Adipose tissue (tissue), 3 donors: ENCODE measurements around the gene SUPT3H. TPM values are rescaled to one million over a fixed set of nuclear protein-coding genes. Genes with fewer than 3 reads are reported as not detected.

ENCODE experiments used
- H3K27ac ChIP-seq: one replicate; pipeline ENCODE4 v1.5.1; 2013; ENCODE audit warnings: low read depth, low read length
- WGBS, 3 donors: extraction: QIAGEN DNeasy Blood & Tissue Kit; methylation state at CpG; one replicate each; pipeline ENCODE4 v1.1.7; 2013; 5-methylcytosine and 5-hydroxymethylcytosine counted together
- polyA plus RNA-seq, 3 donors: library from polyadenylated mRNA; stranded (reverse); fragments of 200-250 nt; gene quantifications; one replicate each; pipeline ENCODE4 v1.2.3, GENCODE V29; 2013
- donor health status: healthy with polysubstance abuse.
- donor health status: Bipolar disorder and iron deficiency.
- donor health status: healthy.

Gene SUPT3H
- polyA plus RNA-seq, 3 donors, result 4.5 to 7.4 (median 6.6) TPM

DNA sequence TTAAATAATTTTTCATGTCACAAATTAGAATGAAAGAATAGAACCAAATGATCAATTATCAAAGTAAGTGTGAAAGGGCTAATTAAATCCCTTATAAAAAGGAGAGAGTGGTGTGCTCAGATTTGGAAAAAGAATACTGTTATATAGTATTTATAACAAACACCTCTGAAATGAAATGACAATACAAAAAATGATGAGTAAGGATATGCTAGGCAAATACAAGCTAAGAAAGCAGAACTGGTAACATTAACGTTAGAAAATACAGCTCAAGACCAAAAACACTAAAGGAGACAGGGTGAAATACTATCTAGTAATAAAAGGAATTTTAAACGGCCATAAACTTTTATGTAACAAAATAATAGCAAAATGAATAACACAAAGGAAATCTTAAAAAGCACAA, 373.8 kb downstream of the SUPT3H start:
- no peak overlapping the region for H3K27ac ChIP-seq
- WGBS, 3 donors, result 36 to 44% (median 43%) methylated on average over 2 of the region's 2 CpGs

DNA sequence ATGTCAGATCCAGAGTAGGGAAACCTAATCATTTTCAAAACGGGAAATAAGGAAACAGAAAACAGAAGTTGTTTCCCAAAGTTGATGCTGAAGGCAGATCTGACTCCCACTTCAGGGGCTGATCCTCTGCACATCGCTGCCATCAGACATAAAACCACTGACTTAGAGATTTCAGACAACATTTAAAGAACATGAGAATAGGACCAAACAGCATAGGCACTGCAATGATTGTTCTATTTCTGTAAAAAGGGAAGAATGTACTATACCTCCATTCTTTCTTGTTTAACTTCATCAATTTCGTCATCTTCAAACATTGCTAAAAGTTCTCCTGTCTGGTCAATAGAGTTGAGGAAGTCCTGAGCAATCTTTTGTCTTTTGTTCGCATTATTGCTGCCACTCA, 374.3 kb downstream of the SUPT3H start:
- no peak overlapping the region for H3K27ac ChIP-seq
- WGBS, 3 donors, result 55 to 88% (median 64%) methylated on average over 4 of the region's 4 CpGs

DNA sequence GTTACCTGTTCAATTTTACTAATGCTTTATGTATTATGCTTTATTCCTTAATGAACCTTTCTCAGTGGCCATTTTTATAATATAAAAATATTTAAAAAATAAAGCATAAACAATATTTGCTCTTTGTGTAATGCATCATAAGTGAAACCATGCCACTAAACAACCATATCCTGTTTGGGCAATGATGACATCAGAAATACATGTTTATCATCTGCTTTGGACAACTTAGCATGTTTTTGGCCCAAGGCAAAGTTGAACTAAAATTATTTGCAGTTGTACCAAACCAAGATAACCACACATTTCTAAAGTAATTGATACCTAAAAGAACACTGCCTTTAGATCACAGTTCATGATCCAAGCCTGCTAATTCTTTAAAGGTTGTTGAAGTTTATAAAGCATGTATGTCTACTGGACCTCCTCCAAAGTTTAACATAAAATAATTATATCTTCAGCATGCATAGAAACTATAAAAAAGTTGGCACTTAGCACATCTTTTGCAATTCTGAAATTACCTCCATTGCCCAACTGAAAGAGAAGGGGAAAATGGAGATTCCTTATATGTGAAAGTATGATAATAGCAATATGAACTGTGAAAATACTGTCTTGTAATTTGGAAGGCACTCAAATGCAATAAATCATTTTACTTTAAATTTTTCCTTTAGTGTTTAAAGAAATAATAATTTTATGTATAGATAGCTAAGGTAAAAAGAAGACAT, 375.2 kb downstream of the SUPT3H start:
- H3K27ac ChIP-seq, result no peak overlapping the region

DNA sequence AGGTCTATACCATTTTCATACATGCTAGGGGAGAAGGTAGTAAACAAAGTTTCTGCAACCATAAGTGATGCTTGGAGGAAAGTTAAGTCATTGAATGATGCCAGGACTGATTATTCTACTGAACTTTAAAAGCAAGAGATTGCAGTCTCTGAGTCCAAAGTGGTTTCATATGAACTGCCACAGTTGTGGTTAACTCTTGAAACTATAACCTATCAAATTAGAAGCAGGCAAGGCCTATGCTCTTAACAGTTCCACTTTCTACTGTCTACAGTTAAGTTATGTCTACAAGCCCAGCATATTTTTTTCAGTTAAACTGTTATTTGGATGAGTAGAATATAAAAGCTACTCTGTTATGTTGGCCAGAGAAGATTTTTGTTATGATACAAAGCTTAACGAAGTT, 376.1 kb downstream of the SUPT3H start:
- H3K27ac ChIP-seq, result no peak overlapping the region
- 86 to 91% (median 91%) methylated on average over 1 of the region's 1 CpG for WGBS, 3 donors

DNA sequence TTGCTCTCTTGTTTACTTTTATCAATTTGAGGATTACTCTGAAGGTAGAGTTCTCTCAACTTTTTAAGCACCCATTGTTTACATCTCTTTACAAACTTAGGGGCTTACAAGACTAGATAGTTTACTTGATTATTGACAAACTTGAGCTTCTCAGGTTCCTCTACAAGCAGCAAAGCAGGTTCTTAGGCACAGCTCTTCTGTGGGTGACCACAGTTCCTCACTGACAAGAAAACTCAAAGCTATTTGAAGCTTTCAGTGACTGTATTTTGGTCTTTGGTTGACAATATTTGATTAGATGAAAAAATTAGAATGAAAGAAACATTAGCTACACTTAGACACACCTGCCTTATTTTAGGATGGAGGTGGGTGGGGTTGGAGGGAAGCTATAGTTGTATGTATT, 376.9 kb downstream of the SUPT3H start:
- no peak overlapping the region for H3K27ac ChIP-seq

DNA sequence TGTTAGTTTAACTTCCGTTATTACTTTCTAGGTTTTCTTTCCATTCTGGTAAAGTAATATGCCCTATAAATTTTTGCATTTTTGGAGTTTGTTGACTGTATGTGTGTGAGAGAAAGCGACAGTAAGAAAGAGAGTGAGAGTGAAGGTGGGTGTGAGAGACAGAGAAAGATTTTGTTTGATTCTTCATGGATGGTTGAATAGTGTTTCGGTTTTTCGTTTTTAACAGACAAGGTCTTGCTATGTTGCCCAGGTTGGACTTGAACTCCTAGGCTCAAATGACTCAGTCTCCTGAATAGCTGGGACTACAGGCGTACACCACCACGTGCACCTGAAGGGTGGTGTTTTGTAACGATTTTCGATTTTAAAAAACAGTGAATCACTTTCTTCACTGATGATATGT, 378.7 kb downstream of the SUPT3H start:
- H3K27ac ChIP-seq, result no peak overlapping the region
- 93 to 98% (median 95%) methylated on average over 8 of the region's 8 CpGs for WGBS, 3 donors

DNA sequence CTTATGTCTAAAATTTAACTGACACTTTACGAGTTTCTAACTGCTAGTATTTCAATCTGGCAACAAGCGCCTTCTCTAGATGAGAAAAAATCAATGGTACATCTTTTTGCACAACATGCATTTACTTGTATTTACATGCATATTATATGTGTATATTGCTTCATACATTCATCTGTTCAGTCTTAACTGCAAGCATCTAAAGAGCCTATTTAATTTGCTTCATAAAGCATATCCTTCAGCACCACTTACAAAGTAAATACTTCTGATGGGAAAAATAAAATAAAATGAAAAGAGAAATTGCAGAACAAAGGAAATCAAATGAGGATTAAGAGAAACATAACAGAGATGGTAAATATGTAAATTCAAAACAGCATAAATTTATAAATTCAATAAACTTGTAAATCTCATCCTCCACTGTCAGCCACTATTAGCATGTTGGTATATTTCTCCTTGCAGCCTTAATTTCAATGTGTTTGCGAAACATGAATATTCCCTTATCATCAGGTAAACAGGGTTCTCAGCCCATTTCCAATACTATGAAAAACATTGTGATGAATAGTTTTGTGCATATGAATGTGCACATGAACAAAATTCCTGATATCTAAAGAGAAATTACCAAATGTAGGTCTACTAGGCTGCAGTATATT, 382.1 kb downstream of the SUPT3H start:
- H3K27ac ChIP-seq, result no peak overlapping the region
- 94 to 97% (median 96%) methylated on average over 3 of the region's 3 CpGs for WGBS, 3 donors

DNA sequence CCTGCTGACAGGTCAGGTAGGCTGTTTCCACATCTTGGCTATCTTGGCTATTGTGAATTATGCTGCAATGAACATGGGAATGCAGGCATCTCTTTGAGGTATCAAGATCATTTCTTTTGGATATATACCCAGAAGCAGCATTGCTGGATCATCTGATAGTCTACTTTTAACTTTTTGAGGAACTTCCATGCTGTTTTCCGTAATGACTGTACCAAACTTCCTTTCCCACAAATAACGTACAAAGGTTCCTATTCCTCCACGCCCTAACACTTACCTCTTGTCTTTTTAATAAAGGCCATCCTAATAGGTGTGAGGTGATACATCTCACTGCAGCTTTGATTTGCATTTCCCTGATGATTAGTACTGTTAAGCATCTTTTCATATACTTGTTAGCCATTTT, 388.3 kb downstream of the SUPT3H start:
- WGBS, 3 donors, result 81 to 96% (median 82%) methylated on average over 3 of the region's 3 CpGs

DNA sequence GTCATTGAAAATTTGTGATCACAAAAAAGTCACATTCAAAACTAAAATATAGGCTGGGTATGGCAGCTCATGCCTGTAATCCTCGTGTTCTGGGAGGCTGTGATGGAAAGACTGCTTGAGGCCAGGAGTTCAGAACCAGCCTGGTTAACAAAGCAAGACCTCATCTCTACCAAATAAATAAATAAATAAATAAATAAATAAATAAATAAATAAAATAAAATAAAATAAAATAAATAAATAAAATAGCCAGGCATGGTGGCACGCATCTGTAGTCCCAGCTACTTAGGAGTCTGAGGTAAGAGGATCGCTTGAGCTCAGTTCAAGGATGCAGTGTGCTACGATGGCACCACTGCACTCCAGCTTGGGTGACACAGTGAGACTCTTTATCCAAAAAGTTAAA, 392.7 kb downstream of the SUPT3H start:
- H3K27ac ChIP-seq, result no peak overlapping the region
- 94 to 98% (median 95%) methylated on average over 4 of the region's 4 CpGs for WGBS, 3 donors

More for the DNA sequence above, 388.3 kb downstream of the SUPT3H start:
- H3K27ac ChIP-seq, result no peak overlapping the region

DNA sequence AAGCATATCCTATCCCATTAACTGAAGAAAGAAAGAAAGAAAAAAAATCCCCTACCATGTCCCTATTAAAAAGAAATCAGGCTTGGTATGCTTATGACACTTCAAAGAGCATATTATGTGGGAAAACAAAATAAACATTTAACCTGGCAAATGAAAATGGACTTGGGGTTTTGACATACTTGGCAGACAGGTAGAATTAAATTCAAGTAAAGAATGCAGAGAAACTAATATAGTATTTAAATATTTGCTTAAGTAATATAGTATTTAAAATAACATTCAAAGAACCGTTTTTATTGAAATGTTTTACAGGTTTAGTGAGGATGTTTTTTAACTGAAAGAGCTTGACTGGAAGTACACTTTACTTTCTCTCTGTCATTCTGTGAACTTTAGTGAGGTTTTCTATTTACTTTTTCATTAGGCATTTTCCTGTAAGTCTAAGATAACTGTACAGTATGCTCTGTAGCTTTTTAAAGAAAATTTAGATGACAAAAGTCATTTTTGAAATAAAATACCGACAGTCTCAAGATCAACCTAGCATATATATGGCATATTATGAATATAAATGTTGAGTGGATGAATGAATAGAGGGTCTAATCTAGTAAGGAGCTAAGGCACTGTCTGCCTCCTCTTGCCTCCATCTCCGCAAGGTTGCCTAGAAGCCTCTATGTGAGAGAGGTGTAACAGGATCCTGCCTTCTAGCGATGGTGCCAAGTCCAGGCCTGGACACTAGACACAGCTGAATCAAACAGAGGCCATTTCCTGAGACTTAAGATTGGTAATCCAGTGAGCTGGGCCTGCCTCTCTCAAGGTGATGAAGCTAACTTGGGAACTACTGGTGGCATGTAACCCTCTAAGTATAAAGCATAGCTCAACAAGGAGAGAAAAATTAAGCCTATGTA, 394.0 kb downstream of the SUPT3H start:
- WGBS, 3 donors, result 80 to 92% (median 89%) methylated on average over 4 of the region's 4 CpGs
- H3K27ac ChIP-seq, result no peak overlapping the region

DNA sequence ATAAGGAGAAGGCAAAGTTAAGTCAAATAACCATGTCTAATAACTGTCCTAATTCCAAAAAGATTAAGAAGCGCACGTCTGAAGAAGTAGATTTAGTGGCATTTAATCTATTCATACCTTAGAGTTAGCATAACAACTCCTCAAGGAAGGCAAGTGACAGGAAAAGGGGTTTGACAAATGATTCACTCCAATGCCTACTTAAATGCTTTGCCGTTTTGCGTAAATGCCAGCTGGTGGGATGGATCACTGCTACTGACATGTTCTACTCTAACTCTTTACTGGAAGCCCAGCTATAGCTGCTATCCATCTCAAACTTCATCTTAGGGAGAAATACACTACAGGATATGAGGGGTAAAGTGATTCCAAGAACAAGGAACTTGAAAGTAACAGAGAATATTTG, 396.9 kb downstream of the SUPT3H start:
- WGBS, 3 donors, result 82 to 93% (median 85%) methylated on average over 4 of the region's 4 CpGs

DNA sequence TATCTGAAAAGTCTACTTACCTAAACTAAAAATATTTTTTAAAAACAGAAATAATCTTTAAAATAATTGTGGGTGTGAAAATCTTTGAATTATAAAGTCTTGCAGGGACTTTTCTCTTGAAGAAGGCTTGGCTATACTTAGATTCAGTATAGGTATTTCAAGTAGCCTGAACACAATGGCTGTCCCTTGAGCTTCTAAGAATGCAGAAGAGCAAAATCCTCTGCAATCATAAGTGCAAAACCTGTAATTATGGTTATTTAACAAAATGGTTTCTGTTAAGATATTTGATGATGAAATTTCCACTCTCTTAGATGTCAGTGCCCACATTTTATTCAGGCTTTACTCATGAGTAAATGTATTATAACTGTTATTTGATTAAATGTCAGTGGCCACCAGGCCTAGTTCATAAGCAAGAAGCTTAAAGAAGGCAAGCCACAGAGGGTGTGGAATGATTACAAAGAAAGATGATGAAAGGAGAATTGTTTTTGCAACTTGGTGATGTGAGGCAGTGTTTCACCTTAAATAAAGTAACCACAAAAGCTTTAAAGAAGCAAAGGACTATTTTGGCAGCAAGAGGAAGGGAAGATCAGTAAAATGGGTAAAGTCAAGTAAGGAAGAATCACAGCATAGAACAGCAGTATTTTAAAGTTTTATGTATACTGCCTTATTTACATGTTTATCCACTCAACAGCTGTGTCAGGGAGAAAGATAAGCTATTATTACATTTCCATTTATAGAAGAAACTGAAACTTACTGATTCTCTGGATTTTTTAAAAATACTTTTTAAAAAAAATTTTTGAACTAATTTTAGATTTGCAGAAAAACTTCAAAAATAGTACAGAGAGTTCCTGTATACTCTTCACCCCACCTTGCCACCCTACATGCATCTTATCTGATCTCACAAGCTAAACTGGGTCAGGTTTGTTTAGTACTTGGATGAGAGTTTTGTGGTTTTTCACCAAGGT, 400.8 kb downstream of the SUPT3H start:
- H3K27ac ChIP-seq, result no peak overlapping the region

More for the DNA sequence above, 396.9 kb downstream of the SUPT3H start:
- no peak overlapping the region for H3K27ac ChIP-seq

DNA sequence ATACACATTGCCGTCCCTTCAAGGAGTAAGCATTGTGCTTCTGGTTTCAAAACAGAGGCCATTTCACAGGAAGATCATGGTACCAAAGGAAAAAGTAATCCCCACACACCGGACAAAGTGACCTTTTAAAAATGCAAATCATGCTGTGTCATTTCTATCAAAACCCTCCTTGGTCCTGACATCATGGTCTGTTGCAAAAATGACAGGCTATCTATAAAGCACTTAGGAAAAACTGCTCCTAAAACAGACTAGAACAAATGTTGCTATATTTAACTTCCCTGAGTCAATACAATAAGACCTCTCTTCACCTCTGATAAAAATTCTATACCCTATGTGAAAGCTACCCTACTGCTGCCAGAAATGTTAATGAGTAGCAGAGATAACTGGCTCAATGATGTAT, 403.2 kb downstream of the SUPT3H start:
- 42 to 47% (median 42%) methylated on average over 2 of the region's 2 CpGs for WGBS, 3 donors
- H3K27ac ChIP-seq, result no peak overlapping the region

DNA sequence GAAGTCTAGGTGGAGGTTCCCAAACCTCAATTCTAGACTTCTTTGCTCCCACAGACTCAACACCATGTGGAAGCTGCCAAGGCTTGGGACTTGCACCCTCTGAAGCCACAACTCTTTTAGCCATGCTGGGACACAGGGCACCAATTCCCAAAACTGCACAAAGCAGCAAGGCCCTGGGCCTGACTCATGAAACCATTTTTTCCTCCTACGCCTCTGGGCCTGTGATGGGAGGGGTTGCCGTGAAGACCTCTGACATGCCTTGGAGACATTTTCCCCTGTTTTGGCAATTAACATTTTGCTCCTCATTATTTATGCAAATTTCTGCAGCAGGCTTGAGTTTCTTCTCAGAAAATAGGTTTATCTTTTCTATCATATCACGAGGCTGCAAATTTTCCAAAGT, 405.0 kb downstream of the SUPT3H start:
- 96 to 98% (median 97%) methylated on average over 3 of the region's 3 CpGs for WGBS, 3 donors
- no peak overlapping the region for H3K27ac ChIP-seq

DNA sequence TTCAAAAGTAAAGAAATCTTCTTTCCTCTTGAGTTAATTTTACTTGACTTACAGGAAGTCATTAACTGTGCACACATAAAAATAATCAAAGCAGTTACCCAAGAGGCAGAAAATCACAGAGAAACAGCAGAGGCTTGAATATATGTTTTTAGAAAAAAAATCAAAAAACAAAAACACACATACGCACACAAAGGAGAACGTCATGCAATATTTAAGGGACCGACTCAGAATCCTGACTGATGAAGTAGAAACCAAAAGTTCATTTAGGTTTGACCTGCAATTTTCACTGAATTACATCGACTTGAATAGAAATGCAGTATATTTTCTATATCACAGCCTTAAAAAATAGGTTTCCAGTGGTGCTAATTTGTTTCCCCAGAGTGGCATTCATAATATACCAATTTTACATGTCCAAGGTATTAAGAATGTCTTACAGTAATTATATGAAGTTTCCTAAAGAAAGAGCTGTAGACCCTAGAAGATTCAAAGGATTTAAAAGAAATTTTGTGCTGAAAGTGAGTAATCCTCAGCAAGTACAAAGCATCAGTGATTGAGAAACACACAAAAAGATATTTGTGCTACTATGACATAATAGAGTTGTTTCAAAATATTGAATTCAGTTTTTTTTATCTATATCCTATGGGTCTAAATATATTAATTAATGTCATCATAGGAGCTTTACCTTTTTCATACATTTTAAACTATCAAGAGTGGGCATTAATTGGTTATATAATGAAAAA, 408.1 kb downstream of the SUPT3H start:
- H3K27ac ChIP-seq, result no peak overlapping the region
- WGBS, 3 donors, result 70 to 82% (median 72%) methylated on average over 4 of the region's 4 CpGs

DNA sequence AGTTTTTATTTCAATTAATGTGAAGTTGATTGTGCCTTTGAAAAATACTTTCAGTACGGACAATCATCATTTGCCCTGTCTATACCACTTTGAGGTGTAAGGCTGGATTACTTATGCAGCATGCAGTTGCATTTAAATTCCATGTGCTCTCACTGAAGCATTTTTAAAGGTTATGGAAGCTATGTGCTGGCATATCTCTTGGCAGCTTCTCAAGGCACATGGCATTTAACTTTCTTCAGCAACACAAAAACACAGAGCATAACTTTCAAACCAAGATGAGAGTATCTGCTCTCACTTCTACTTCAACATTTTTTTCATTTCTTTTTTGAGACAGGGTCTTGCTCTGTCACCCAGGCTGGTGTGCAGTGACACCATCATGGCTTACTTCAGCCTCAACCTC, 410.3 kb downstream of the SUPT3H start:
- H3K27ac ChIP-seq, result no peak overlapping the region
- WGBS, 3 donors, result 97 to 100% (median 98%) methylated on average over 1 of the region's 1 CpG

DNA sequence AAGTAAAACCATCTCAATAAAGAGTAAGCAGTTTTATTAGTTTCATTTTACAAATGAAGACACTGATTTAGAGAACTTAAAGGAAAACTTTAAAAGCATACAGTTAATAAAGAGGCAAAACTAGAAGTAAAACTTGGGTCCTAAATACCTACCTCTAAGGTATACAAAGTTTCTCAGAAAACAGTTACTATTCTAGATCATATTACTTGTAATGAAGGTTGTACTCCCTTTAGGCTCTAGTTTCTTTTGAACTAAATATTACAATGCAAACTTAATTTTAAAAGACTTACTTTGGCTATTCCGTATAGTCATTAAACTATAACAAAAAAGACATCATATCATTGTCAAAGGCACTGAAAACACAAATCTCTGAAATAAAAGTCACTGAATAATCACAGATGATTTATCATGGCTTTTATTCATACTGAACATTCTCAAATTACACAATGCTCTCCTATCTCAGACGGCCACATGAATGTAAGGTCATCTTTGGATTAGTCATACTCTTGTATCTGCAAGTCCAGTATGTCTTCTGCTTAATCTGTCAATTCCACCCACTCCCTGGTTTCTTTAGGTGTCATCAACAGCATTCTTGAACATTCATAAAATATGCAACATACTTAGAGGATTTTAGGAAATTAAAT, 411.2 kb downstream of the SUPT3H start:
- 55 to 71% (median 63%) methylated on average over 2 of the region's 2 CpGs for WGBS, 3 donors

More for the DNA sequence above, 411.2 kb downstream of the SUPT3H start:
- H3K27ac ChIP-seq, result no peak overlapping the region
